ENCODE measurements around the gene MOB1A.
A peak's percentile ranks its signal among the peaks of the same experiment; 100 is the strongest.
"Not testable (repeated sequence)": the region's sequence is repeated elsewhere in the genome, so short reads cannot be mapped to it uniquely, and the experiment has no call there.

Gene MOB1A

DNA sequence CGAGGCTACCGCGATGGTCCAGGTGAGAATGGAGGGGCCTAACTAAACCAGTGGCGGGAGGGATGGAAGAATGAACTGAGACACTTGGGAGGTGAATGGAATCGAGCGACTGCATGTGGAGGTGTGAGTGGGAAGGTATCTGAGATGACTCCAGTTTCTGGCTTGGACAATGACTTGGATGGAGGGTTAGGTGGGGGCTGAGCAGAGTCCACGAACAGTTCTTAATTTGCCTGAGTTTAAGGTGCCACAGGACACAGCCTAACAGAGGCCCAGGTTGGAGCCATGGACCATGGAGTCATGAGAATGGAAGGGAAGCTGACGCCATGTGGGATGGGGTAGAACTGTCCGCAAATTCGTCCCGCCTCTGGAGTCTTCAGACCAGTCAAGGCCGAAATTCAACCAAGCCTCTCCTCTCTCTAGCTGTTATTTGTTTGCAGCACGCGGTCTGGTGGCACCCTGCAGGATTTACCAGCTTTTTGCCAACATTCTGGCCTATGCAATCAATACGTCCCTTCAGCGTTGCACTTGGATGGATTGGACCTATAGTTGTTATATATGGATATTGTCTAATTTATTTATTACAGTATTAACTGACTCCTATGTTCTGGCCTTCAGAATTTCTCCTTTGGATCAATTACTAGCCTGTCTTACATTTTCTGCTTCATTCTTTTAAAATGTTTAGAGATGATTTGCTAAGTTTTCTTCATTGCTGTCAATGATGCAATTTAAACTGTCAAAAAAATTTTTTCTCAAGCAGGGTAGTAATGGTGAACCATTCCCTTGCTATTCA, 30.0 kb downstream of the MOB1A start:
- no peak for DNase-seq (ENCODE audit: low spot score)

DNA sequence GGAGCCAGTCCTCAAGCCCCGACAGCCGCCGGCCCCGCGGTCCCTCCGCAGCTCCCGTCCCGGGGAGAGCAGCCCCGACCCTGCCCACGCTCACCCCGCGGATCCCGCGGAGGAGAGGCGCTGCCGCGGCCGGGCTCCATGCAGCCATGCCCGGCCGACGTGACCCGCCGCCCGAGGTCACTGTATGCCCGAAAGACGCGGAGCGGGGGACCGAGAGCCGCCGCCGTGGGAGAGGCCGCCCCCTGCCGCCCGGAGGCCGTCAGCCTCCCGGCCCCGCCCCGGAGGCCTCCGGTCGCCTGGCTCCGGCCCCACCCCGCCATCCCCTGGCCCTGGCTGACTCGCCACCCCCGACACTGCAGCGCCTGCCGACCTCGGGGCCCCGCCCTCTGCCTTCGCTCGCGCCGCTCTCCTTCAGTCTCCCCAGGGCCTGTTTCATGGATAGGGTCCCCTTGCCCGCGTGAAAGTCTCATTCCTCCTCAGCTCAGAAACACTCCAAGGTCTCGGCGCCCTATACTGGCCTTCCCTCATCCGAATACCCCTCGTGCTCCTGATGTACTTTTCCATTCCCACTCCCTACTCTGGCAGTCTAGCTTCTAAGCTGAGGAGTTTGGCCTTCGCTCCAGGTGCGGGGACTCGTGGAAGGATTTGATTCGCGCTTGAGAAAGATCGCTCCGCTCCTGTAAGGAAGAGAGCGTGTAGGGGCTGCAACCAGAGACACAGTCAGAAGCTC, 30.8 kb downstream of the MOB1A start, which contains the start of gene BOLA3:
Gene BOLA3 (minus strand): TSS at position 186 of the 730 bp plus-strand sequence. CDS start 38 bp downstream, at position 148.
- DNase-seq (ENCODE audit: low spot score) = peak; percentile 88

DNA sequence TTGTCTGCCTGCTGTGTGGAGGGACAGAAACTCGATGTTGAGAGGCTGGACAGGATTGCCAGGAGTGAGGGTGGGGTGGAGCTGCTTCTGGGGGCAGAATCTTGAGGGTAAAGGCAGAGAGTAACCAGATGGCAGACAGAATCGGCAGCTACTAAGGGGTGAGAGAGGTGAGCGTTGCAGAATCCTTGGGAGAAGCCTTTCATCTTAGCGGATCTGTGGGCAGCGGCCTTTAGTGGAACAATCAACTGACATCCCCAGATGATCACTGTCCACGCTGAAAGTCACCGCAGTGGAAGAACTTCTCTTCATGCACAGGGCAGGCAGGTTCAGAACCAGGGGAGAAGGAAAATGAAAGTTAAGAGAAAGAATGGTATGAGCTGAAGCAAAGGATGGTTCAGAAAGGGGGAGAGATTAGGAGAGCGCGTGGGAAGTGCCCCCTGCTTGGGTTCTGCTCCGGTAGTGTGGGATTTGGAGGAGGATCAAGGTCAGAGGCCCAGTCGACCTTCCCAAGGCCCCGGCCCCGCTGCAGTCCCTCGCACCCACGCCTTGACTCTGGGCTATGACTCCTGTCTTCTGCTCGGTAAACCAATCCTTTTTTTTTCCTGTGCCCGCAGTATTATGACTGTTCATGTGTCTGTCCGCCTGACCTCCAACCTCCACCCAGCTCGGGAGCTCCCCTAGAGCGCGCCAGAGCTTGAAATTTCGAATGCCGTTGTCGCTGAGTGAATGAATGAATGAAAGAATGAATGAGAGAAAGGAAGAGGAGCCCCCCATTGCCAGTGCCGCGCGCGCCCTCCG, 31.6 kb downstream of the MOB1A start:
- DNase-seq (ENCODE audit: low spot score) = peak; percentile 71

DNA sequence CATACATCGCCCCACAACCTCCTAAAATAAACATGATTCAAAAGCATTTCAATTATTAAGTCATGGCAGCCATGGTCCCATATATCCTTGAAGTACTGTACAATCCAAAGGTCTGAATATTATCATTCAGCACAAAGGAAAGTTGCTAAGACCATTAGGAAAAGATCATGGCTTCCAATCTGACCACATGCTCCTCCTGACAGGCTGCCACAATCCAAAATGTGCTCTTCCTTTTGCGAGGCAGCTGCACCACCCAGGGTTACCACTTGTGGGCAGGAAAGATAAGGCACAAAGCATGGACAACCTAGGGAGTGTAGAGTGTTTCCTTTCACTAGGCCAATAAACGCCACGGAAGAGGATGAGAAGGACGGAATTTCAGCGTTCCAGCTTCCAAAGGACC, 36.3 kb downstream of the MOB1A start:
- DNase-seq (ENCODE audit: low spot score) = peak; percentile 42

DNA sequence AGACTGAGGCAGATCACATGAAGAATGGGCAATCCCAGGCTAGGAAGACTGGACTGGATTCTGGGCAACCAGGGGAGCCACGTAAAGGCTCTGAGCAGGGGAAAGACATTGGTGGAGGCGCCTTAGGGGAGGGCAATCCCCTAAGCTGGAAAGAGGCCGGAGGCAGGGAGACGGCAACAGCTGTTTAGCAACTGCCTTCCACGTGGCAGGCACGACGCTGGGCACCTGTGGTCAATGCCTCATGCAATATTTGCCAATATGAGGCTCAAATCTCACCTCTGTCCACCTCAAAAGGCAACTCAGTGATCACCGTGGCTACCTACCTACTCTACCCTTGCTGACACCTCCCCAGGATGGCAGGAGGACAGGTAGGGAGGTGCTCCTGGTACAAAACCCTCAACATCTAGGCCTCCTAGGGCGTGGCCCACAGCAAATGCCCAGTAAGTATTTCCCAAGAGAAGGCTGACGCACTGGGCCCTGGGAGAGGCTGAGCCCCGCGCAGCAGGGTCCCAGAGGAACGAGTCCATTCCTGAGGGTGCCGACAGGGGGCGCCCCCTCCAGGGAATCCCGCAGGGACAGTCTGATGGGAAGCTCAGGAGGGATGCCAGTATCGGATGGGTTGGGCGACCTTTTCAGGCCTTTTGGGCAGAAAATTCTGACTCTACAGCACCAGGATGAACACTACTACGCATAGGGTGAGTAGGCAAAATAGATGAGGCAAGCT, 39.9 kb downstream of the MOB1A start:
- DNase-seq (ENCODE audit: low spot score) = no peak

DNA sequence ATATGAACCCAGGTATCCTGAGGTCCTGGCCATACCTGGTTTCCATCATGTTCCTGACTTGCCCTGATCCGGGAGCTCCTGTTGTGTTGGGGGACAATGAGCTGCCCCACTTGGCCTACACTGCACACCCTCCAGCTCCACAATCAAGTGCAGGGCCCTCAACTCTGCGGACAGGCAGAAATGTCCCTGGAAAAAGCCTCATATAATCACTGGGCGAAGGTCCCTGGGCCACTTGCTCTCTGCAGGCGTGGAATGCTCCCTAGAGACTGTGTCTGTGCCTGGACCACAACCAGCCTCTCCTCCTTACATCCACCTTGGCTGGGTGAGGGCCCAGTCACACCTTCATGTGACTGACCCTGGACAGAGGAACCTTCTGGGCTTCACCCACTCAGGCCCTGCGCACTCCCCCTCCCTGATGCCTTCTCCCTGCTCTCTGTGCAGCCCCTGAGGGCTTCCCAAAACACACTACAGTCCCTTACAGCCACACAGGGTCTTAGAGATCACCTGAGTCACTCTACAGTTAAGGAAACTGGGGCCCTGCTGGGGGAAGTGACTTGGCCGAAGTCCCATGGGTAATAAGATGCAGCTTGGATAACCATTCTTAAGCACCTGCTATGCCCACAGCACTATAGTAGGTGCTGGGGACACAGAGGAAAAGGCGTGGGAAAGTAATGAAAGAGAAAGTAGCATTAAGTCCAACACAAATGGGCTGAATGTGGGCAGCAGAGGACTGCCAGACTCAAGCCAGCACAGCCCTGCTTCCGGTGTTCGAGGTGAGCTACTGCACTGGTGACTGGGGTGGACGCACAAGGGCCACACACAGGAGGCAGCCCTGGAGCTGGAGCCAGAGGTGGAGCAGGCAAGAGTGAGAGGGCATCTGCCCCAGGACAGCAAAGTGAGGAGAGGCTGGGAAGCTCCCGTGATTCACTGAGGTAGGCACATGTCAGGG, 40.8 kb downstream of the MOB1A start:
- DNase-seq (ENCODE audit: low spot score) = no peak

DNA sequence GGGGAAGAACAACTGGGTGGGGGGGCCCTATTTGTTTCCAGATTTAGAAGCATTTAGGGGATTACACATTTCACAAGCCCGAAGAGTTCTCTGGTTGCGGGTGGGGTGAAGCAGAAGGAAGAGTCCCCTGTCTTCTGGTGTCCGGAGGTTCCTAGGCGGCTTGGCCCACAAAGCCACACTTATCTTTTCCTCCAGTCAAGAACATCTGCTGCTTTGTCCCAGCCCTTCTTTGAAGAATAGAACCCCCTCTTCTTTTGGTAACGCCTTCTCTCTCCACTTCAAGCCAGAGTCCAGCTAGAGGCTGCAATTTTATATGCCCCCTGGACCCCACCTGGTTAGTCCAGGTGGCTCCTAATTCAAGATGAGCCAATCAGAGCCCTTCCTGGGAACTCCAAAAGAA, 46.8 kb downstream of the MOB1A start:
- DNase-seq (ENCODE audit: low spot score) = no peak

DNA sequence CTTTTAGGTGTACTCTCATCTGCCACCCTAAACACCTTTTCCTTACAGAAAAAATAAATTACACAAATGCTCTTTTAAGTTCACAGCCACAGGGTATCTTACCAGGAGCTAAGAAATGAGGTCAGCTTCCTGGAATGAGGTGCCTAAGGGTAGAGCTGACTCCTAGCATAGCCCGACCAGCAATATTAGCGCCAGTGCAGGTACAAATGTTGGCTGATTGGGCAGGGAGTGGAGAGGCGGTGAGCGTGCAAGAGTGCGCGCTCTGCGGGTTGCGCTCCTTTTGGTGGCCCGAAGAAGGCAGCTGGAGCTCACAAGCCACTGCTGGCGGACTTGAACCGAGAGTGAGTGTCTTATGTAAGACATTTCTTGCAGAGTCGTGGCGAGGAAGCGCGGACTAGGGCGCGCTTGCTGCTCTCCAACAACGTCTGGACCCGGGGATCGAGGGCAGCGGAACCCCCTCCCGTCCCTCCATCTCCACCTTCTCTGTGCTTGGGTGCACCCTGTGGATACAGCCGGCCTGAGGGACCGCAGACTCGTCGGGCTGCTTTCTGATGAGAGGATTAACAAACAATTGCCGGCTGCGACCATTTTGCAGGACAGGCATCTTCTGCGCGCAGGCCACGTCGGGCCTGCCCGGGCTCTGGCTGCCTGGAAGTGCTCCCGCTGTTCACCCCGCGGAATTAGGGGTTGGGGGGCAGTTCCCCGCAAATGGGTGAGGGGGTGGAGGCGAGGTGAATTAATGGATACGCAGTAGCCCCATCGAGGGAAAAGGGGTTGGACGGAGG, 48.3 kb downstream of the MOB1A start:
- DNase-seq (ENCODE audit: low spot score) = no peak

DNA sequence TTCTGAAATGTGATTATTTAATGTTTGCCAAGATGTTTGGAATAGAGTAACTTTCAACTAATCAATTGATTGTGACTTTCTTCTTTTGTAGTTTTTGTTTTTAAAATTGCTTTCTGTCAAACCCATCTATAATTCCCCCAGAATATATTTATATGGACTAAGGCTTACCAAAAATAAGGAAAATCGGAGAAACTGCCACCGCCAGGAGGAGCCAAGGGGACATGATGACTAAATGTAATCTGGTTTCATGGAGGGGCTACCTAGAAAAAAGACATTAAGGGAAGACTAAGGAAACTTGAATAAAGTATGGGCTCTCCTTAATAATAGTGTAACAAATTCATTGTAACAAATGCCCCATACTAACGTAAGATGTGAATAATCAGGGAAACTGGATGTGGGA, 50.5 kb downstream of the MOB1A start:
- DNase-seq (ENCODE audit: low spot score) = no peak

DNA sequence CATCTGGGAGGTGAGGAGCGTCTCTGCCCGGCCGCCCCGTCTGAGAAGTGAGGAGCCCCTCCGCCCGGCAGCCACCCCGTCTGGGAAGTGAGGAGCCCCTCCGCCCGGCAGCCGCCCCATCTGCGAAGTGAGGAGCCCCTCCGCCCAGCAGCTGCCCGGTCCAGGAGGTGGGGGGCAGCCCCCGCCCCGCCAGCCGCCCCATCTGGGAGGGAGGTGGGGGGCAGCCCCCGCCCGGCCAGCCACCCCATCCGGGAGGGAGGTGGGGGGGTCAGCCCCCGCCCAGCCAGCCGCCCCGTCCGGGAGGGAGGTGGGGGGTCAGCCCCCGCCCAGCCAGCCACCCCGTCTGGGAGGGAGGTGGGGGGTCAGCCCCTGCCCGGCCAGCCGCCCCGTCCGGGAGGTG, 54.7 kb downstream of the MOB1A start:
- DNase-seq (ENCODE audit: low spot score) = not testable (repeated sequence)

DNA sequence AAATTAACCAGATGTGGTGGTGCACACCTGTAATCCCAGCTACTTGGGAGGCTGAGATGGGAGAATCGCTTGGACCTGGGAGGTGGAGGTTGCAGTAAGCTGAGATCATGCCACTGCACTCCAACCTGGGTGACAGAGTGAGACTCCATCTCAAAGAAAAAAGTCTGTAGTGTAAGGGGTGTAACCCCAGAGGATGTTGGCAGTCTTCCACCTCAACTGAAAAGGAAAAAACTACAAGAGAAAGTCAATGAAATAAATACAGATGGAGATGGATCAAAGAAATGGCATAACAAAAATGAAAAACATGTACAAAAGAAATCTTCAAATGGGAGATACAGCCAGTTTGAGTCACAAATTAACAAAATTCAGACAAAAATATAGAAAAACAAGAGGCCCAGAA, 56.8 kb downstream of the MOB1A start:
- not testable (repeated sequence) for DNase-seq (ENCODE audit: low spot score)

DNA sequence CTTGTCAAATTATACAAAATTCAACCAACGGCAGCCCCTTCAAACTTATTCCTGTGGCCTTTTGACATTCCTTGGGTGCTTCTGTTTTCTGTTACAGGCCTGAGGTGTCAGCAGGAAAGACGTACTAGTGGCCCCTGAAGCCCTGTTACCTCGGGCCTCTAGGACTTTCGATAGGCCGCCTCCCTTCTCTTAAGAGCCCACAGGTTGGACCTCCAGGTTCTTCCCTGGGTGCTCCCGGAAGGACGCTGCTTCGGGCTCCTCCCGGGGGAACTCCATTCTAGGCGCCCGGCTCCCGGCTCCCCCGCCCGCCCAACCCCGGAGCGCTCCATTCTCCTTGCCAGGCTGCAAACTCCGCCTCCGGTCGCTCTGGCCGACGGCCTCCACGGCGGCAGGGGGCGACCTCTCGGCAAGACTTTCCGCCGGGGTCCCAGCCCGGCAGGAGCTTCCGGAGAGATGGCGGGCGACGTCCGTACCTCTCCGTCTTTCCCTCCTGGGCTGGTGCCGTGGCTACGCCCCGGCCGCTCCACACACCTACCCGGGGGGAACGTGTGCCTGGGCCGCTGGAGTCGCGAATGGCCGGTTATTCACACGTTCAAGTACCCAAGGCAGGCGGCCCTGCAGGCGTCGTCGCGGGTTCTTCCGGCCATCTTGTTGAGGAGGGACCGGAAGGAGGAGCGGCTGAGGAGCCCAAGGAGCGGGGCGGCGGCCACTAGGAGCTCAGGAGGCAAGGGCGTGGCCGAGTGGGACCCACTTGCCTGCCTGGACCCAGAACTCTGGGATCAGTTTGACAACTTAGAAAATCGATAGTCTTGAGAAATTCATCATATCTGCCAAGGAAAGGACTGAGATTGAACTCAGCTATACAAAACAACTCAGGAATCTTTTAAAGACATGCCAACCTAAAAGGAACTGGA, 58.5 kb downstream of the MOB1A start:
- no peak for DNase-seq (ENCODE audit: low spot score)

DNA sequence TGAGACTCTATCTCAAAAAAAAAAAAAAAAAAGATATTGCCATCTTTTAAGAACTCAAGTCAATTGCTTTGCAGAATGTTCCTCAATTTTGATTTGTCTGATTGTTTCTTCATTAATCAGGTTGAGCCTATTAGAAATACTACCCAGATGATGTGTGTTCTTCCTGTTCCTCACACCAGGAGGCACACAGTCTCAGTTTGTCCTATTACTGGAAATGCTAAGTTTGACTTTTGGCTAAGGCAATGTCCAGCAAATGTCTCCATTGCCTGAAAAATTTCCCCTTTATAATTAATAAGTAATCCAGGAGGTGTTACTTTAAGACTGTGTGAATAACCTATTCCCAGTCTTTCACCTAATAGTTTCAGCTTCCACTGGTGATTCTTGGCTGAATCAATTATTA, 59.3 kb downstream of the MOB1A start:
- no peak for DNase-seq (ENCODE audit: low spot score)

DNA sequence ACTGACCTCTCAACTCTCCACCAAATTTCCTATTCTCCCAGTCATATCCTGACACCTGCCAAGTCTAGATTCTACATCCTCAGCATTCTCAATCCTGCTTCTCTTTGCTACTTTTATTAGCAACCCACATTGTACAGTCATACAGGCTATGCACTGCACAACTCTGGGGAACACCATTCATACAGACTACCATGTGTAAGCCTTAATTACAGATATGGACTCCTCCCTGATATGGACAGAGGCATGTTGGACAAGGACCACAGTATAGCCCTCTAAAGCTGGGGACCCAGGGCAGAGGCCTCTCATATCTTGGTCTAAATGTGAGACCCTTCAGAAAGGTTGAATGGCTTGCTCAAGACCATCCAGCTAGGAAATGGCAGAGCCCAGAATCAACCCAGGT, 67.3 kb downstream of the MOB1A start:
- DNase-seq (ENCODE audit: low spot score) = no peak

DNA sequence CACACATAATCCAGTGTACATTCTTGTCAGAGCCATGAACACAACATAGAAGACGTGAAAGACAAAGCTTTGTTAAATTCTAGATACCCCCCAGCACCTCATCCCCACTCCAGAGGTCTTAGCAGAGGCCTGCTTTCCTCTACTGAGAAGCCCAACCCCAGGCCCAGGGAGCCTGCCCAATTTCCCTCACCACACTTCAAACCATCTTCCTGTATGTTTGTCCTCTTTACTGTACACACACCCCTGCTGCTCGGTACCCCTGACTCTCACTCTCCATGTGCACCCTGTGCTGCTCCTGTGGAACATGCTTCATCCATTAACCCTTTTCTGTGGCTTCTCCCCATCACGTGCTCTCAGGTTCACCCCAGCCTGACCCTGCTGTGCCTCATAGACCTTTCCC, 68.1 kb downstream of the MOB1A start:
- no peak for DNase-seq (ENCODE audit: low spot score)

DNA sequence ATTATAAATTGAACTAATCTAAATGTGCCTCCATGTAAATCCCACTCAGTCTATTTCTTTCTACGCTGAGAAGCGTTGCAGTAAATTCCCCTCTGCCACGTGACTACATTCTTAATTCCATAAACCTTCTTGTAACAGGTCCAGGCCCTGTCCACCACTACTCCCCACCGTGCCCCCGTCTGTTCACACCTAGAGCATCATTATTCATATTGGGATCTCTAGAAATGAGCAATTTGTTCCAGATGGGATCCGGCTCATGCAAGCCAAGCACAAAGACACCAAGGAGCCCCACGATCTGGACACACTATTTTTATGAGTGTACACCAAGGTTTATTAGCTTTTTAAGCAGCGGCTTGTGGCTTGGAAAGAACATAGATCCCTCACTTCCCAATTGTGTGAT, 69.1 kb downstream of the MOB1A start:
- DNase-seq (ENCODE audit: low spot score) = no peak

DNA sequence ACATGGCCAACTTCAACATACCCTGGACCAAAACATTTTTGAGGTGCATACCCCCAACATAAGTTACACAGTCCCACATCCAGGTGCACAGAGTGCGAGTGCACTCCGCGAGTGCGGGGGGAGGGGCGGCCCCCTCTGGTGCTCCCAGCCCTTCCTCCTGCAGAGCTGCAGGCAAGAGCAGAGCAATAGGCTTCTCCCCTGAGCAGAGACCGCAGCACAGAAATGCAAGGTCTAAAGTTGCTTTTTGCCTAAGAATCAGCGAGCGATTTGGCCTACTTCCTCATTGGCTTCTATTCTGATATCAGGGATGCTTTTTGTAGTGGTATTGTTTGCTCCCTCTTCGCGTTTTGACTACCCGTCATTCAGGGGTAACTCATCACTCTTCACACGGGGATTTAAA, 71.6 kb downstream of the MOB1A start:
- no peak for DNase-seq (ENCODE audit: low spot score)

DNA sequence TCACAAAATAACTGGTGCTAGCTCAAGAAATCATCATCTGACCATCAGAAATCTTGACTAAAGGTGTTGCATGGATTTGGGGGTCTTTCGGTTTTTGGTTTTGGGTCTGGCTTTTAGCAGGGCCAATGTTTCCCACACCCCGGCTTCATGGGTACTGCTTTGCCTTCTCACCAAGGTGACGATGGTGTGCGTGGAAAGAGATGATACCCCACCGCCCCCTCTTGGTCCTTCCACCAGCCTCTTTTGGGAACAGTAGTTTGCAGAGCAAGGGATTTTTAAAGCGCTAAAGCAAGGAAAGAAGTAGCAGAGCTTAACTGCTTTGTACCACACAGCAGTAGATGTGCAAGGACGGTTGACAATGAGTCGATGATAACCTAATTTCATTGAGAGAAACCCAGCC, 73.3 kb downstream of the MOB1A start:
- DNase-seq (ENCODE audit: low spot score) = no peak

DNA sequence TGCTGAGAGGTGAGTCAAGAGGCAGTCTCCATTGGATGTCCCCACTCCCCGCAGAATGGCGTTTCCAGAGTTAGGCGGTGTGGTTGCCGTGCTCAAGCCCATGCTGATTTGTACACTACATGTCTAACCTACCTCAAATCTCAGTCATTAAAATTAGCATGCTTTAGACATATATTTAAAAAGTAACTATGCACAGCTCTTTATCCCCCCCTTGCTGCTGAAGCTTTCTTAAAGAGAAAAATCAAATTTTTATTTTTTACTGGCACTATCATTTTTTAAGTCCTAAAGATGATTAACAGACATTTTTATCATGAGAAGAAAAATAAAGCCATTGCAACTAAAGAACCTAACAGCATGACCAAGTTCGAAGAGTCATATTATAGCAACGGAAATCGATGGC, 73.8 kb downstream of the MOB1A start:
- no peak for DNase-seq (ENCODE audit: low spot score)
